ENCODE data around the gene SH2D1B.

Gene SH2D1B

DNA sequence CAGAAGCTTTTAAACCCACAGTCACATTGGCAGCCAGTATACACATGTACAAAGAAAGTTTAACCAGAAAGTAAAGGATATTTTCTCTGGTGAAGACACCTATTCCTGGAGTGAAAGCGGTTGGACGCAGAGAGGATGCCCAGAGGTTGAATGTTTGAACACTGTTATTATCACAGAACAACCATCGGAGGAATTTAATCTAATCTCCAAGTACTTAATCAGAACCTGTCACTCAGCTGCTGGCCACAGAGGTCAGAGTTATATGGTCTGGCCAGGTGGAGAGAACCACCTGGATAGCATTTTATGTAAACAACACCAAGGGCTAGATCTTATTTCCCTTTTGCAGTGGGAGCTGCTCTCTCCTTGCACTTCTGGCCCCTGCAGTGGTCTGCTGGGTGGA lies 64.7 kb downstream of the SH2D1B start:
- Histone ChIP-seq H3K36me3 (ENCODE audit: insufficient read depth, low read length) (no peaks in the 10 kb centered on the region), H3K4me1 (ENCODE audit: control insufficient read depth, insufficient read depth, low read length, unreplicated experiment) (peaks cover 13% of the 10 kb centered on the region), H3K79me2 (ENCODE audit: control insufficient read depth, insufficient read depth, low read length, unreplicated experiment) (no peaks in the 10 kb centered on the region), H3K27me3 (ENCODE audit: insufficient read depth, low read length) (no peaks in the 10 kb centered on the region), H2AFZ (ENCODE audit: low read length, unreplicated experiment) (no peak overlapping the region), H3K4me3 (ENCODE audit: low read depth, low read length) (no peak overlapping the region), H3K27ac (ENCODE audit: low read depth, low read length) (no peak overlapping the region)
